Stimulated activated naive CD8-positive, alpha-beta T cell treated with anti-CD3 and anti-CD28 coated beads, Interleukin-15, amount 100 ng/mL, for 72 hours (primary cell): Measurements from ENCODE around the gene CILP.
A peak's percentile ranks its signal among the peaks of the same experiment; 100 is the strongest.
"Not testable (repeated sequence)": the region's sequence is repeated elsewhere in the genome, so short reads cannot be mapped to it uniquely, and the experiment has no call there.

Experiments
- ATAC-seq: fragments of 150-1000 bp; cut with Tn5 transposase; 2 replicates; pipeline ENCODE4 v1.10.0; 2021; ENCODE audit warnings: mild to moderate bottlenecking, moderate library complexity
- DNase-seq, 2 donors: peaks; one replicate each; pipeline ENCODE4 v3.0.0; 2021 to 2022
- H3K27ac Mint-ChIP-seq, 2 donors: one replicate each; pipeline ENCODE4 v1.8.0; 2022; ENCODE audit warnings: mild to moderate bottlenecking in 2 of 2, mixed read lengths in 2 of 2, moderate library complexity in 2 of 2
- H3K27me3 Mint-ChIP-seq: one replicate; pipeline ENCODE4 v1.8.0; 2022; ENCODE audit warnings: mixed read lengths
- H3K4me1 Mint-ChIP-seq: one replicate; pipeline ENCODE4 v1.8.0; 2022; ENCODE audit warnings: mild to moderate bottlenecking, mixed read lengths
- H3K4me3 Mint-ChIP-seq, 2 donors: one replicate each; pipeline ENCODE4 v1.8.0; 2022; ENCODE audit warnings: mild to moderate bottlenecking in 2 of 2, mixed read lengths in 2 of 2, moderate library complexity in 1 of 2
- H3K9me3 Mint-ChIP-seq, 2 donors: one replicate each; pipeline ENCODE4 v1.8.0; 2022; ENCODE audit warnings: mixed read lengths in 2 of 2

The CILP gene

GRCh38 chr15:65188472-65188871, 22.8 kb downstream of the CILP start:
- not testable (repeated sequence) for ATAC-seq, H3K4me1 Mint-ChIP-seq

GRCh38 chr15:65184868-65185717, 26.2 kb downstream of the CILP start, which contains the start of gene CLPX:
CLPX (minus strand) TSS chr15:65185342; CDS start chr15:65185153, 189 bp downstream.
- ATAC-seq (peak; percentile 96), DNase-seq (peak; percentile 89 to 92)
- Mint-ChIP-seq H3K9me3 (no peaks in the 10 kb centered on the region), H3K4me3 (peak within 1 kb of the TSS; percentile 86 to 96), H3K4me1 (peaks cover 35% of the 10 kb centered on the region), H3K27me3 (no peaks in the 10 kb centered on the region), H3K27ac (peak within 1 kb of the TSS; percentile 98)

More at GRCh38 chr15:65188472-65188871, 22.8 kb downstream of the CILP start:
- not testable (repeated sequence) for H3K27ac Mint-ChIP-seq, DNase-seq, H3K9me3 Mint-ChIP-seq, H3K27me3 Mint-ChIP-seq, H3K4me3 Mint-ChIP-seq

- Mint-ChIP-seq H3K9me3 (no peaks in the 10 kb centered on the region), H3K27ac (peak overlapping the region; percentile 95 to 98), H3K27me3 (no peaks in the 10 kb centered on the region), H3K4me1 (peaks cover 35% of the 10 kb centered on the region), H3K4me3 (peak overlapping the region; percentile 86 to 96)
- peak; percentile 22 for ATAC-seq
- peak; percentile 48 to 49 for DNase-seq
Measured at GRCh38 chr15:65184305-65184867, 26.9 kb downstream of the CILP start.

GRCh38 chr15:65183865-65184159, 27.5 kb downstream of the CILP start:
- ATAC-seq (no peak), DNase-seq (no peak)
- peaks cover 35% of the 10 kb centered on the region for H3K4me1 Mint-ChIP-seq
- no peaks in the 10 kb centered on the region for H3K27me3 Mint-ChIP-seq
- no peaks in the 10 kb centered on the region for H3K9me3 Mint-ChIP-seq
- peak overlapping the region; percentile 86 to 96 for H3K4me3 Mint-ChIP-seq
- H3K27ac Mint-ChIP-seq = peak overlapping the region; percentile 95 to 98

- DNase-seq = no peak
- no peak for ATAC-seq
- Mint-ChIP-seq H3K4me3 (peak overlapping the region; percentile 83 to 86), H3K4me1 (peaks cover 35% of the 10 kb centered on the region), H3K9me3 (no peaks in the 10 kb centered on the region), H3K27ac (peak overlapping the region in 1 of 2 donors; percentile 34), H3K27me3 (no peaks in the 10 kb centered on the region)
Measured at GRCh38 chr15:65182538-65182937, 28.7 kb downstream of the CILP start.

- ATAC-seq, H3K27me3 Mint-ChIP-seq, H3K9me3 Mint-ChIP-seq, DNase-seq: not testable (repeated sequence)
- Mint-ChIP-seq H3K4me3 (peak overlapping the region; percentile 40 to 54), H3K4me1 (peaks cover 35% of the 10 kb centered on the region), H3K27ac (peak overlapping the region in 1 of 2 donors; percentile 83)
Measured at GRCh38 chr15:65181582-65182353, 29.5 kb downstream of the CILP start.

- Mint-ChIP-seq H3K4me3 (no peak overlapping the region), H3K27ac (peak overlapping the region in 1 of 2 donors; percentile 46), H3K4me1 (peaks cover 28% of the 10 kb centered on the region), H3K27me3 (no peaks in the 10 kb centered on the region), H3K9me3 (no peaks in the 10 kb centered on the region)
- DNase-seq = no peak
- ATAC-seq = no peak
Measured at GRCh38 chr15:65180167-65180566, 31.1 kb downstream of the CILP start.

GRCh38 chr15:65177901-65178300, 33.4 kb downstream of the CILP start:
- peaks cover 20% of the 10 kb centered on the region for H3K4me1 Mint-ChIP-seq
- no peaks in the 10 kb centered on the region for H3K9me3 Mint-ChIP-seq
- ATAC-seq (no peak), DNase-seq (no peak)
- no peak overlapping the region for H3K27ac Mint-ChIP-seq
- no peaks in the 10 kb centered on the region for H3K27me3 Mint-ChIP-seq
- H3K4me3 Mint-ChIP-seq = no peak overlapping the region

- Mint-ChIP-seq H3K9me3 (no peaks in the 10 kb centered on the region), H3K27ac (peak overlapping the region in 1 of 2 donors; percentile 17), H3K27me3 (no peaks in the 10 kb centered on the region)
Measured at GRCh38 chr15:65176056-65176455, 35.2 kb downstream of the CILP start.

GRCh38 chr15:65175511-65175910, 35.8 kb downstream of the CILP start:
- no peaks in the 10 kb centered on the region for H3K27me3 Mint-ChIP-seq
- no peak overlapping the region for H3K27ac Mint-ChIP-seq
- DNase-seq (no peak), ATAC-seq (no peak)
- H3K4me3 Mint-ChIP-seq = no peak overlapping the region
- no peaks in the 10 kb centered on the region for H3K4me1 Mint-ChIP-seq
- no peaks in the 10 kb centered on the region for H3K9me3 Mint-ChIP-seq

More at GRCh38 chr15:65176056-65176455, 35.2 kb downstream of the CILP start:
- no peak overlapping the region for H3K4me3 Mint-ChIP-seq
- ATAC-seq (no peak), DNase-seq (no peak)
- peaks cover 3% of the 10 kb centered on the region for H3K4me1 Mint-ChIP-seq

- no peaks in the 10 kb centered on the region for H3K4me1 Mint-ChIP-seq
- H3K4me3 Mint-ChIP-seq = no peak overlapping the region
- H3K9me3 Mint-ChIP-seq = no peaks in the 10 kb centered on the region
- no peak for ATAC-seq
- DNase-seq = no peak
- H3K27ac Mint-ChIP-seq = no peak overlapping the region
- no peaks in the 10 kb centered on the region for H3K27me3 Mint-ChIP-seq
Measured at GRCh38 chr15:65174509-65174908, 36.8 kb downstream of the CILP start.

GRCh38 chr15:65172531-65172930, 38.7 kb downstream of the CILP start:
- Mint-ChIP-seq H3K27ac (peak overlapping the region in 1 of 2 donors; percentile 71), H3K9me3 (no peaks in the 10 kb centered on the region)
- ATAC-seq = no peak

GRCh38 chr15:65171428-65171827, 39.8 kb downstream of the CILP start:
- no peaks in the 10 kb centered on the region for H3K27me3 Mint-ChIP-seq
- no peaks in the 10 kb centered on the region for H3K9me3 Mint-ChIP-seq
- H3K27ac Mint-ChIP-seq = no peak overlapping the region
- no peak for ATAC-seq
- H3K4me3 Mint-ChIP-seq = no peak overlapping the region
- DNase-seq = no peak
- H3K4me1 Mint-ChIP-seq = no peaks in the 10 kb centered on the region

More at GRCh38 chr15:65172531-65172930, 38.7 kb downstream of the CILP start:
- DNase-seq = no peak
- no peaks in the 10 kb centered on the region for H3K4me1 Mint-ChIP-seq
- H3K27me3 Mint-ChIP-seq = no peaks in the 10 kb centered on the region
- no peak overlapping the region for H3K4me3 Mint-ChIP-seq

- Mint-ChIP-seq H3K4me3 (no peak overlapping the region), H3K9me3 (no peaks in the 10 kb centered on the region), H3K27ac (peak overlapping the region in 1 of 2 donors; percentile 12), H3K4me1 (peaks cover 5% of the 10 kb centered on the region), H3K27me3 (no peaks in the 10 kb centered on the region)
- ATAC-seq (no peak), DNase-seq (no peak)
Measured at GRCh38 chr15:65165875-65166274, 45.4 kb downstream of the CILP start.

GRCh38 chr15:65164139-65164538, 47.1 kb downstream of the CILP start:
- H3K4me1 Mint-ChIP-seq = peaks cover 5% of the 10 kb centered on the region

GRCh38 chr15:65163041-65163440, 48.2 kb downstream of the CILP start:
- Mint-ChIP-seq H3K4me3 (no peak overlapping the region), H3K27ac (no peak overlapping the region), H3K4me1 (peaks cover 5% of the 10 kb centered on the region), H3K9me3 (no peaks in the 10 kb centered on the region), H3K27me3 (no peaks in the 10 kb centered on the region)
- DNase-seq (no peak), ATAC-seq (no peak)

More at GRCh38 chr15:65164139-65164538, 47.1 kb downstream of the CILP start:
- ATAC-seq = no peak
- Mint-ChIP-seq H3K9me3 (no peaks in the 10 kb centered on the region), H3K27me3 (no peaks in the 10 kb centered on the region), H3K4me3 (no peak overlapping the region), H3K27ac (no peak overlapping the region)
- no peak for DNase-seq
